ENCODE data around the gene SPAST. TPM values are rescaled to one million over a fixed set of nuclear protein-coding genes. Genes with fewer than 3 reads are reported as not detected.
"Not testable (repeated sequence)": the region's sequence is repeated elsewhere in the genome, so short reads cannot be mapped to it uniquely, and the experiment has no call there.

The SPAST gene, protein sequence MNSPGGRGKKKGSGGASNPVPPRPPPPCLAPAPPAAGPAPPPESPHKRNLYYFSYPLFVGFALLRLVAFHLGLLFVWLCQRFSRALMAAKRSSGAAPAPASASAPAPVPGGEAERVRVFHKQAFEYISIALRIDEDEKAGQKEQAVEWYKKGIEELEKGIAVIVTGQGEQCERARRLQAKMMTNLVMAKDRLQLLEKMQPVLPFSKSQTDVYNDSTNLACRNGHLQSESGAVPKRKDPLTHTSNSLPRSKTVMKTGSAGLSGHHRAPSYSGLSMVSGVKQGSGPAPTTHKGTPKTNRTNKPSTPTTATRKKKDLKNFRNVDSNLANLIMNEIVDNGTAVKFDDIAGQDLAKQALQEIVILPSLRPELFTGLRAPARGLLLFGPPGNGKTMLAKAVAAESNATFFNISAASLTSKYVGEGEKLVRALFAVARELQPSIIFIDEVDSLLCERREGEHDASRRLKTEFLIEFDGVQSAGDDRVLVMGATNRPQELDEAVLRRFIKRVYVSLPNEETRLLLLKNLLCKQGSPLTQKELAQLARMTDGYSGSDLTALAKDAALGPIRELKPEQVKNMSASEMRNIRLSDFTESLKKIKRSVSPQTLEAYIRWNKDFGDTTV
- 10.7 TPM for total RNA-seq
- long read RNA-seq, full-length matches to known transcripts = 7 of 9 reads
- long read RNA-seq, partial matches to known transcripts = 2 of 9 reads
- long read RNA-seq, other reads (novel, unspliced or antisense) = 0 of 9 reads

DNA sequence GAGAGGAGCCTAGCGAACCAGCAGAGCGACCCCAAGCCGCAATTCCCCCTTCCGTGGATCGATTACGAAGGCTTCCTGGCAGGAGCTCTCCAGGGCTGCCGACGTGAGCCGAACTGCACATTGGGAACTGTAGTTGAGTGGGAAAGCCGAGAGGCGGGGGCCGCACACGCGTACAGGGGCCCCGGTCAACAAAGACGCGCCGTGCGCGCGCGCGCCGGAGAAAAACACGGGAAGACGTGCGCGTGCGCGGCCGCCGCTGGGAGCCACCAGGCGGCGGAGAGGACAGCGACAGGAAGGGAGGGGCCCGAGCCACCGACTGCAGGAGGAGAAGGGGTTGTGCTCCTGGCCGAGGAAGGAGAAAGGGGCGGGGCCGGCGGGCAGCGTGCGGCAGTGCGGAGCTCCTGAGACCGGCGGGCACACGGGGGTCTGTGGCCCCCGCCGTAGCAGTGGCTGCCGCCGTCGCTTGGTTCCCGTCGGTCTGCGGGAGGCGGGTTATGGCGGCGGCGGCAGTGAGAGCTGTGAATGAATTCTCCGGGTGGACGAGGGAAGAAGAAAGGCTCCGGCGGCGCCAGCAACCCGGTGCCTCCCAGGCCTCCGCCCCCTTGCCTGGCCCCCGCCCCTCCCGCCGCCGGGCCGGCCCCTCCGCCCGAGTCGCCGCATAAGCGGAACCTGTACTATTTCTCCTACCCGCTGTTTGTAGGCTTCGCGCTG, at the start of gene SPAST:
Gene SPAST (plus strand): TSS at position 247 of the 711 bp plus-strand sequence. CDS start 276 bp downstream, at position 523.
- intact Hi-C loops (cut with DNase I) = loop anchor here (2.0 kb wide), 1 partner anchor 53 kb away; the partner anchor contains the start of gene MEMO1
- peak; percentile 99 for DNase-seq
- ATAC-seq (ENCODE audit: poor library complexity) = peak; percentile 97

DNA sequence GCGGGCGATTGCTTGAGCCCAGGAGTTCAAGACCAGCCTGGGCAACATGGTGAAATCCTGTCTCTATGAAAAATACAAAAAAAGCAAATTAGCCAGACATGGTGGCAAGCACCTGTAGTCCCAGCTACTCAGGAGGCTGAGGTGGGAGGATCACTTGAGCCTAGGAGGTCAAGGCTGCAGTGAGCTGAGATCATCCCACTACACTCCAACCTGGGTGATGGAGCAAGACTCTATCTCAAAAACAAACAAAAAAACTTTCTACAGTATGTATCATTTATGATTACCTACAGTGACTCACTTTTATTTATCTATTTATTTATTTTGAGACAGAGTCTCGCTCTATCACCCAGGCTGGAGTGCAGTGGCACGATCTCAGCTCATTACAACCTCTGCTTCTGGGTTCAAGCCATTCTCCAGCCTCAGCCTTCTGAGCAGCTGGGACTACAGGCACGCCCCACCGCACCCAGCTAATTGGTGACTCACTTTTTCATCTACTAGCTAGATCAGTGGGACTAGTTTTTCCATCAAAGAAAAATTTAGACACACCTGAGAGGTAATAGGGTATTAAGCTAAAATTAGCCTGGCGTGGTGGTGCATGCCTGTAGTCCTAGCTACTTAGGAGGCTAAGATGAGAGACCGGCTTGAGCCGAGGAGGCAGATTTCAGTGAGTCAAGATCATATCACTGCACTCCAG, 44.4 kb upstream of the SPAST start:
- DNase-seq; intact Hi-C loops (cut with DNase I); ATAC-seq (ENCODE audit: poor library complexity): not testable (repeated sequence)

DNA sequence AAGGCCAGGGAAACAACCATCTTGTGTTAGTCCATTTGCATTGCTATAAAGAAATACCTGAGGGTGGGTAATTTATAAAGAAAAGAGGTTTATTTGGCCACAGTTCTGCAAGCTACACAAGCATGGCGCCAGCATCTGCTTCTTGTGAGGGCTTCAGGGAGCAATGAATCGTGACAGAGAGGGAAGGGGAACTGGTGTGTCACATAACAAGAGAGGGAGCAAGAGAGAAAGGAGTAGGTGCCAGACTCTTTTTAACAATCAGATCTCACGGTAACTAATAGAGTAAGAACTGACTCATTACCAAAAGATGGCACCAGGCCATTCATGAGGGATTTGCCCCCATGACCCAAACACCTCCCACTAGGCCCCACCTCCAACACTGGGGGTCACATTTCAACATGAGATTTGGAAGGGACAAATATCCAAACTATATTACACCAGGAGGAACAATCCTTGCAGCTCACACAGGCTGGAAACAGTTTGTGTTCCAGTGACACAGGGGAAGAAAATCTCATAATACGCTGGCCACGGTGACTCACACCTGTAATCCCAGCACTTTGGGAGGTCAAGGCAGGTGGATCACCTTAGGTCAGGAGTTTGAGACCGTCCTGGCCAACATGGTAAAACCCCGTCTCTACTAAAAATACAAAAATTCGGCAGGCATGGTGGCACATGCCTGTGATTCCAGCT, 29.0 kb upstream of the SPAST start:
- intact Hi-C loops (cut with DNase I); DNase-seq; ATAC-seq (ENCODE audit: poor library complexity): not testable (repeated sequence)

DNA sequence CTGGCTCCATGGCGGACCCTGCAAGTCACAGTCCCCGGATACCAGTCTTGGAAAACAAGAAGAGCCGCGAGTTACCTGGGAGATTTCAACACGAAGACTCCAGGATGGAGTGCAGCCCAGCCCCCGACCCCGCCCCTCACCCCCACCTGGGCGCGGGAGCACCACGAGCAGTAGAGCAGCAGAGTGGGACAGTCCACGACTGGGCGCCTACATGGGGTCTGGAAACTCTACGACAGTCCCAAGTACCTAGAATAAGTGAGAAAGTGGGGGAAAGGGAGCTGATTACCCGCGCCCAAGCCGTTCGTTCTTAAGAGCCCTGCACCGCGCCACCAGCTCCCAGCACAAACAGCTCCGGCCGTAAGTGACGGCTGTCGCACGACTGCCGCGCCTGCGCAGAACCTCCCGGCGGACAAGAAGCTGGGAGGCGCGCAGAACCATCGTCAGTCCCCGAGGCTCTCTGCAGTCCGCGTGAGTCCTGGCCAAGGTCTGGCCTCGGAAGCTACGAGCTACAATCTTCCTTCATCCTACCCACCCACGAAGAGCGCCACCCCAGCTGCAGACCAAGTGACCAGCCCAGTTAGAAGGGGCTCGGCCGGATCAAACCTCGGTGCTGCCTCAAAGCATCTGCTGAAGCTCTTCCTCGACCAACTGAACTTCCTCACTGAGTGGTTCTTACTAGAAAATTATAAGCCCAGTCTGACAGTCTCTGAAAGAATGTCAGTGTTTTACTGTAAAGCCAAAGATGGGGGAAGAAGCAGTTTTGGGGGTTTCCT, 23.7 kb upstream of the SPAST start, which contains the start of gene DPY30:
Gene DPY30 (minus strand): TSS at position 359 of the 773 bp plus-strand sequence. CDS start 349 bp downstream, at position 10.
- DNase-seq (peak; percentile 96), ATAC-seq (ENCODE audit: poor library complexity) (peak; percentile 99)
- intact Hi-C loops (cut with DNase I) = no loop called here

DNA sequence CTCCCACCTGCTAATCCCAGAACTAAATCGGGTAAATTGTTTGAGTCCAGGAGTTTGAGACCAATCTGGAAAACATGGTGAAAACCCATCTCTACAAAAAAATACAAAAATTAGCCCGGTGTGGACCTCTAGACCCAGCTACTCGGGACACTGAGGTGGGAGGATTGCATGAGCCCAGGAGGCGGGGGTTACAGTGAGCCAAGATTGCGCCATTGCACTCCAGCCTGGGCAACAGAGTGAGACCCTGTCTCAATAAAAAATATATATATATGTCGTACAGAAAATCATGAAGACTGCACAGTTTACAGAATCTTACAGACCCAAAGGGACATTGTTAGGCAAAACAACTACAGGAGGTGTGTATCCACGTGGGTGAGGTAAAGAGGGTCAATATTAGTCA, 19.8 kb upstream of the SPAST start:
- ATAC-seq (ENCODE audit: poor library complexity) (no peak), DNase-seq (no peak)
- intact Hi-C loops (cut with DNase I) = no loop called here

DNA sequence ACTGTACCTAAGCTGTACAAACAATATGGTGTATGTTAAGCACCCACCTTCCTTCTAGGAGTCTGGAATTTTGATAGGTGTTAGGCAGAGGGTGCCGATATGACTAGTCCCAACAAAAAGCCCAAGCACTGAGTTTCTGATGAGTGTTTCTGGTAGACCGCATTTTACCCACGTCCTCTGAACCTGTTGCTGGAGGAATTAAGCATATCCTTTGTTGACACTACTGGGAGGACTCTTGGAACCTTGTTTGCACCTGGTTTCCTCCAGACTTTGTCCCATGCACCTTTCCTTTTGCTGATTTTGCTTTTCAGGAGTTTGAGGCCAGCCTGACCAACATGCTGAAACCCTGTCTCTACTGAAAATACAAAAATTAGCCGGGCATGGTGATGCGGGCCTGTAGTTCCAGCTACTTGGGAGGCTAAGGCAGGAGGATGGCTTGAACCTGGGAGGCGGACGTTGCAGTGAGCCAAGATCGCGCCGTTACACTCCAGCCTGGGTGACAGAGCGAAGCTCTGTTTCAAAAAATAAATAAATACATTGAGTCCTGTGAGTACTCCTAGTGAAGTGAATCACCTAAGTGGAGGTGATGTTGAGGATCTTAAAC, 11.4 kb upstream of the SPAST start:
- intact Hi-C loops (cut with DNase I) = no loop called here
- DNase-seq (no peak), ATAC-seq (ENCODE audit: poor library complexity) (no peak)

DNA sequence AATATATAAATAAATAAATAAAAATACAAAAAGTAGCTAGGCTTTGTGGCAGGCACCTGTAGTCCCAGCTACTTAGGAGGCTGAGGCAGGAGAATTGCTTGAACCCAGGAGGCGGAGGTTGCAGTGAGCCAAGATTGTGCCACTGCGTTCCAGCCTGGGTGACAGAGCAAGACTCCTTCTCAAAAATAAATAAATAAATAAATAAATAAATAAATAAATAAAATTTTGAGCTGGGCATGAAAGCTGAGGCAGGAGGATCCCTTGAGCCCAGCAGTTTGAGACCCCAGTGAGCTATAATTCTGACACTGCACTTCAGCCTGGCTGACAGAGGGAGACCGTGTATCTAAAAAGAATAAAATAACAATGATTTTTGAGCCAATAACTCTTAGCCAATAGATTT, 8.8 kb upstream of the SPAST start:
- DNase-seq; intact Hi-C loops (cut with DNase I); ATAC-seq (ENCODE audit: poor library complexity): not testable (repeated sequence)

DNA sequence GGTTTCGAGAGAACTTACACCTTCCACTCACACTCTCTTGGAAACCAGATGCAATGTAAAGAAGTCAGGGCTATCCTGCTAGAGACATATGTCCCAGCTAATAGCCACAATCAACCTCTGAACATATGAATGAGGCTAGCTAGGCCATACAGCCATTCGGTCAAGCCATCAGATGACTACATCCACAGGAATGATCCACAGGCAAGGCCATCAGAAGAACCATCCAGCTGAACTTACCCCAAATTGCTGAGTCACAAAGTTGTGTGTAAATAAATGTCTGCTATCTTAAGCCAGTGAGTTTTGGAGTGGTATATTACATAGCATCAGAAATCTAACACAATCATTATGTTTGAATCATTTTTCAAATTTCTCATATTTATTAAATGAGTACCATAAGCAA, 5.2 kb upstream of the SPAST start:
- ATAC-seq (ENCODE audit: poor library complexity) (no peak), DNase-seq (no peak)
- intact Hi-C loops (cut with DNase I) = no loop called here

DNA sequence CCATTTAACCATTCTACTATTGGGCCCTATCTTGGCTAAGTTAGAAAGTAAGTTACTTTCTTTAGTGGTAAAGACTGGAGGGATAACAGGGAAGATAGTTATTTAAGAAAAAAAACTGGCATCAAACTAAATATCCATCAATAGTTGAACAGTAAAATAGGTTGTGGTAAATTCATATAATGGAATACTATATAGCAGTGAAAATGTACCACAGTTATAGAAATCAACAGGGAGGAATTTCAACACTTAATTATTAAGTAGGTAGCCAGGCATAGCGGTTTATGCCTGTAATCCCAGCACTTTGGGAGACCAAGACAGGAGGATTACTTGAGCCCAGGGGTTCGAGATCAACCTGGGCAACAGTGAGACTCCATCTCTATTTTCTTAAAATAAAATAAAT, 3.1 kb upstream of the SPAST start:
- DNase-seq (no peak), ATAC-seq (ENCODE audit: poor library complexity) (no peak)
- intact Hi-C loops (cut with DNase I) = no loop called here

DNA sequence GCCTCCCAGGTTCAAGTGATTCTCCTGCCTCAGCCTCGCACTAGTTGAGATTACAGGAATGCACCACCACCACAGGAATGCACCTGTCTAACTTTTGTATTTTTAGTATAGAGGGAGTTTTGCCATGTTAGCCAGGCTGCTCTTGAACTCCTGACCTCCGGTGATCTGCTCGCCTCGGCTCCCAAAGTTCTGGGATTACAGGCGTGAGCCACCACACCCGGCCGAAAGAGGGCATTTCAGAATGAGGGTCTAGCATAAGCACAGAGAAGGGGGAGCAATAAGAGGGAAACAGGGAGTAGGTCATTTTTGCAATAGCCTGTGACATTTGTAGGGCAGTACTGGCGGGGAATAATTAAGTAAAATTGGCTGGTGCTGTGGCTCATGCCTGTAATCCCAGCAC, 1.9 kb upstream of the SPAST start:
- DNase-seq (no peak), ATAC-seq (ENCODE audit: poor library complexity) (no peak)
- intact Hi-C loops (cut with DNase I) = no loop called here

DNA sequence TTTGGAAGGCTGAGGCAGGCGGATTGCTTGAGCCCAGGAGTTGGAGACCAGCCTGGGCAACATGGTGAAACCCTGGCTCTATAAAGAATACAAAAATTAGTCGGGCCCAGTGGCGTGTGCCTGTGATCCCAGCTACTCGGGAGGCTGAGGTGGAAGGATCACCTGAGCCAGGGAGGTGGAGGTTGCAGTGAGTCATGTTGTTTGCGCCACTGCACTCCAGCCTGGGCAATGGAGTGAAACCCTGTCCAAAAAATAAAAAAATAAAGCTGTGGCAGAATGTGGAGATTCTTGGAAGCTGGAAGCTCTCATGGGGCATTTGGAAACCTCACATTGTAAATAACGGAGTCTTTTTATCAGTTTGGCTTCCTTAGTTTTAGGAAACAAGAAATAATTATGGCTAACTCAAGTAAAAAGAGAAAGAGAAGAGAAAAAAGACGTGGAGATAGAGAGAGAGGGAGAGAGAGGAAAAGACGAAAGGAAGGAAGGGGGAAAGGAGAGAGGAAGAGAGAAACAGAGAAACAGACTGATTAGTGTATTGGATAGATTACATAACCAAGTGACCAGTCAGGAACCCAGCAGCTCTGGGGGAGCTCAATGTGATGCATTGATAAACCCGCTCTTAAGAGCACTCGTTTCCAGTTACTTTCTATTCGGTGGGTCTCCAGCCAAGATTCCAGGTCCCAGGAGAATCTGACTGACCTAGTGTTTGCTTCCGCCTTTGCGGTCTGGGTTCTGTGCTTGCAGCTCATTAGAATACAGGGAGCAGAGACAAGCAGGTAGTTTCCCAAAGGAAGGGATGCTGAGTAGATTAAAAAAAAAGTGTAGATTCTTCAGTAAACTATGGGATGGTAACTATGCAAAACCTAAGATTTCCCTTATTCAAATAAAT, 1.1 kb upstream of the SPAST start:
- DNase-seq (peak; percentile 63), ATAC-seq (ENCODE audit: poor library complexity) (peak; percentile 3)
- intact Hi-C loops (cut with DNase I) = loop anchor here (2.0 kb wide), 1 partner anchor 51 kb away; the partner anchor contains the start of gene MEMO1

DNA sequence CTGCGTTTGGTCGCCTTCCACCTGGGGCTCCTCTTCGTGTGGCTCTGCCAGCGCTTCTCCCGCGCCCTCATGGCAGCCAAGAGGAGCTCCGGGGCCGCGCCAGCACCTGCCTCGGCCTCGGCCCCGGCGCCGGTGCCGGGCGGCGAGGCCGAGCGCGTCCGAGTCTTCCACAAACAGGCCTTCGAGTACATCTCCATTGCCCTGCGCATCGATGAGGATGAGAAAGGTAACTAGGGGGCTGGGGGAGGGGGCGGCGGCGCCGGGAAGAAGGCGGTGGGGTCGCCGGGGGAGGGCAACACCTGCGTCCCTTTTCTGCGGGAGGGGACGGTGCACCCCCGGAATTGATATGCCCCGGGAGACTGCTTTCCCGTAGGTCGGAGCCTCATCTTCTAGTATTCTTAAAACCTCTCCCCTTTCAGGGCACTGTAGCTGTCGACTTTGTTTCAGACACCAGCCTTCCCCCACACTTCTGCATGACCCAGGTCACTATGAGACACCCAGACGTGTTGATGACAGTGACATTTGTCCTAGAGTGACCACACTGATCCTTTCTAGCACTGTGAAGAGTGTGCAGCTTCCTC, 755 bp downstream of the SPAST start:
- intact Hi-C loops (cut with DNase I) = no loop called here
- ATAC-seq (ENCODE audit: poor library complexity) (peak; percentile 16), DNase-seq (no peak)

DNA sequence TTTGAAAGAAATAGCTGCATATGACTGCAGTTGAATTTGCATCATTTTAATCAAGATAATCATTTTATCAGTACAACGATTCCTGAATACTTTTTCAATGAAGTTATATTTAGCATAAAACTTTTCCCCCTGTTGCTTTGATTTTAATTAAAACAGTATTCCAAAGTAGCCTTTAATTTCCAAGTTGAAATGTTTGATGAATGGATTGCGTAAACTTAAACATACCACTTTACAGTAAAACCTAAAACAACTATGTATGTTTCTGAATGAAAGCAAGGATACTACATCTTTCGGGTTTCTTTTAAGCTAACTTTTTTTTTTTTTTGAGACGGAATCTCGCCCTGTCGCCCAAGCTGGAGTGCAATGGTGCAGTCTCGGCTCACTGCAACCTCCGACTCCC, 1.4 kb downstream of the SPAST start:
- no peak for ATAC-seq (ENCODE audit: poor library complexity)
- intact Hi-C loops (cut with DNase I) = no loop called here
- DNase-seq = no peak

DNA sequence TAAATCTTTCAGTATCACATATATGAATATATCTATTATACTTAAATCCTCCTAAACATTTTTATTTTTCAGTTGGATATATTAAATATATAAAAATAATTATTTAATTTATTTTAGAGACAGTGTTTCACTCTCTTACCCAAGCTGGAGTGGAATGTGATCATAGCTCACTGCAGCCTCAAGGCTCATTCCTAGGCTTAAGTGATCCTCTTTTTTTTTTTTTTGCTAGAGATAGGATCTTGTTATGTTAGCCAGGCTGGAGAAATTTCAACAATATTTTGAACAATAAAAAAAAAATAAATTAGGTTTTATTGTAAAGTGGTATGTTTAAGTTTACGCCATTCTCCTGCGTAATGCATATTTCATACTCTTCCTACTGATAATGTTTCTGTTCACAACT, 4.2 kb downstream of the SPAST start:
- intact Hi-C loops (cut with DNase I) = no loop called here
- ATAC-seq (ENCODE audit: poor library complexity) (no peak), DNase-seq (no peak)

DNA sequence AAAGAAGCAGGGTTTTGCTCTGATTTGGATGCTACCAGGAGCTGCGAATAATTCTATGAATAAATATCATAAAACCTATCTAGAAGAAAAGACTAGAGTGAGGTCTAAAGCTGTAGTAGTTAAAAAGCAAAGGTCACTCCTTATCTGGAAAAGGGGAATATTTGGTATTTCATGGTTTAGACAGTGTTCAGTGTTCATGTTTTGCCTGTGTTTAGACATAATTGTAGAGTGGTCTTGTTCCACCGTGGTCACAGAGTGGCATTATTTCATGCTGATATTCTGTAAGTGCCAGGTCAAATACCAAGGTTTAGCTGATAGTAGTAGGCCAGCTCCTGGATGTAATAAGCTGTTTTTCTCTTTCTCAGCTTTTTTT, 10.8 kb downstream of the SPAST start:
- intact Hi-C loops (cut with DNase I) = no loop called here
- no peak for ATAC-seq (ENCODE audit: poor library complexity)
- no peak for DNase-seq

DNA sequence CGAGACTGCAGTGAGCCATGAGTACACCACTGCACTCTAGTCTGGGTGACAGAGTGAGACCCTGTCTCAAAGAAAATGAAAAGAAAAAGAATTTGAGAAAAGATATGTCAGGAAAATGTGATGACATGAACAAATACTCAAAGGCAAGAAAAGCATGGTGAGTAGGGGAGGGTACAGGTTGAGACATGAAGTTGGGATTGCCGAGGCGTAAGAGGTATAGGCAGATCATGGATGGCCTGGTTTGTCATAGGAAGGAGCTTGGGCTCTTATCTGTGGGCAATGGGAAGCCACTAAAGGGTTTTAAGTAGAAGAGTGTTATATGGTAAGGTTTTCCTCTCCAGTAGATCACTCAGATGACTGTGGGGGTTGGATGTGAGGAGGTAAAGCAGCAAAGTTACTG, 32.3 kb downstream of the SPAST start:
- intact Hi-C loops (cut with DNase I) = no loop called here
- DNase-seq (no peak), ATAC-seq (ENCODE audit: poor library complexity) (no peak)

All from Right ventricle myocardium superior (tissue), 1 donor.